K562 (cell line): ENCODE data around the gene LAMB1. TPM values are rescaled to one million over a fixed set of nuclear protein-coding genes. Genes with fewer than 3 reads are reported as not detected.

ENCODE experiments used
- ATAC-seq: fragments of 200-7000 bp; cut with Tn5 transposase; 3 replicates; pipeline ENCODE4 v1.9.1; 2020; ENCODE audit warnings: moderate library complexity
- BruUV-seq: library from RNA; stranded (reverse); fragments of 400-500 nt; replicated peaks from 2 replicates; lab custom pipeline; 2021; lab: Mats Ljungman, UMichigan
- CTCF ChIA-PET: fragments of 300-600 bp; formaldehyde crosslinking; extraction: SDS; loops from one replicate; lab custom pipeline; 2021; ENCODE audit warnings: low intra/inter-chr PET ratio; lab: Yijun Ruan, JAX
- POLR2A ChIA-PET: fragments of 300-600, 350-650 bp; sonication (Branson Sonifier 250); formaldehyde crosslinking; extraction: SDS; loops from one replicate; lab custom pipeline; 2021; ENCODE audit warnings: antibody characterized with exemption, inconsistent platforms; lab: Yijun Ruan, JAX
- DNase-seq, 4 experiments: peaks; one replicate each; pipeline versions ENCODE4 v3.0.0 to v3.0.0-alpha.2; 2011 to 2018; ENCODE audit warnings: low spot score in 3 of 4, mixed read lengths in 3 of 4; ENCODE audit errors: extremely low read depth in 1 of 4
- FAIRE-seq: peaks from 2 replicates; lab custom pipeline; 2011; peaks lifted over from hg19 to GRCh38; lab: Jason Lieb, UNC
- H2AFZ ChIP-seq: 2 replicates; pipeline ENCODE4 v1.6.0; 2011; ENCODE audit warnings: low read depth, low read length, control low read depth, inconsistent platforms
- H3K27ac ChIP-seq: fragments of 200-600 bp; 3 replicates; pipeline ENCODE4 v1.8.0; 2011; ENCODE audit warnings: low read depth, mild to moderate bottlenecking, control low read depth, inconsistent platforms, low read length, moderate library complexity, mixed read lengths; ENCODE audit errors: extremely low read depth
- H3K27me3 ChIP-seq, 2 experiments: fragments of 300-600 bp in 1 of 2; 2 replicates in 1 of 2; 3 replicates in 1 of 2; pipeline versions ENCODE4 v1.6.0 to v1.8.0; 2011; ENCODE audit warnings: inconsistent platforms in 2 of 2, low read length in 2 of 2, mild to moderate bottlenecking in 1 of 2, mixed read lengths in 1 of 2, moderate library complexity in 1 of 2; ENCODE audit not compliant: control insufficient read depth in 2 of 2, insufficient read depth in 2 of 2
- H3K36me3 ChIP-seq: fragments of 300-600 bp; 3 replicates; pipeline ENCODE4 v1.8.0; 2011; ENCODE audit warnings: mild to moderate bottlenecking, low read length, inconsistent platforms; ENCODE audit not compliant: control insufficient read depth, insufficient read depth
- H3K4me1 ChIP-seq, 2 experiments: fragments of 200-600 bp in 1 of 2; replicated peaks in 1 of 2; 2 replicates in 1 of 2; 3 replicates in 1 of 2; pipeline versions ENCODE4 v1.5.1 to v1.8.0; 2011; ENCODE audit warnings: inconsistent platforms in 2 of 2, low read length in 2 of 2, mild to moderate bottlenecking in 1 of 2, mixed read lengths in 1 of 2, moderate library complexity in 1 of 2; ENCODE audit not compliant: control insufficient read depth in 2 of 2, insufficient read depth in 2 of 2
- H3K4me2 ChIP-seq: 2 replicates; pipeline ENCODE4 v1.6.1; 2011; ENCODE audit warnings: low read length, control low read depth, inconsistent platforms, mixed read lengths; ENCODE audit not compliant: insufficient read depth
- H3K4me3 ChIP-seq: fragments of 200-600 bp; sonication (generic), shearing (Covaris generic); 2 replicates; pipeline ENCODE4 v1.5.1; 2016; ENCODE audit warnings: control low read depth, inconsistent platforms
- H3K79me2 ChIP-seq: fragments of 200-600 bp; 3 replicates; pipeline ENCODE4 v1.8.0; 2011; ENCODE audit warnings: low read length, inconsistent platforms; ENCODE audit not compliant: control insufficient read depth, insufficient read depth
- H3K9ac ChIP-seq, 2 experiments: 2 replicates each; pipeline versions ENCODE4 v1.6.0 to v1.6.1; 2011; ENCODE audit warnings: low read depth in 2 of 2, low read length in 2 of 2, control low read depth in 1 of 2, inconsistent platforms in 1 of 2, mild to moderate bottlenecking in 1 of 2, mixed read lengths in 1 of 2; ENCODE audit not compliant: insufficient read depth in 1 of 2
- H3K9me1 ChIP-seq: one replicate; pipeline ENCODE4 v1.6.0; 2011; ENCODE audit warnings: inconsistent platforms, mild to moderate bottlenecking, low read length, moderate library complexity; ENCODE audit not compliant: control insufficient read depth, insufficient read depth
- H3K9me3 ChIP-seq: replicated peaks from 2 replicates; pipeline ENCODE4 v1.5.1; 2011; ENCODE audit warnings: low read depth, low read length, inconsistent platforms; ENCODE audit not compliant: control insufficient read depth, insufficient read depth
- H4K20me1 ChIP-seq: replicated peaks from 2 replicates; pipeline ENCODE4 v1.6.1; 2011; ENCODE audit warnings: low read length, inconsistent platforms, mixed read lengths; ENCODE audit not compliant: control insufficient read depth, insufficient read depth
- ADNP ChIP-seq: fragments of 200-800 bp; sonication (Bioruptor generic); IDR thresholded peaks from 2 replicates; pipeline ENCODE4 v1.6.1; 2016; ENCODE audit warnings: missing genetic modification characterization, missing compliant biosample characterization
- ATF6 ChIP-seq: sonication (generic); formaldehyde crosslinking; IDR thresholded peaks from 2 replicates; pipeline ENCODE4 v1.4.0; 2020; ENCODE audit warnings: mild to moderate bottlenecking, missing genetic modification reagents
- DNMT1 ChIP-seq: fragments of 450-650 bp; IDR thresholded peaks from 2 replicates; pipeline ENCODE4 v1.6.1; 2016; ENCODE audit warnings: antibody characterized with exemption, mild to moderate bottlenecking
- DPF2 ChIP-seq: fragments of 450-650 bp; IDR thresholded peaks from 2 replicates; pipeline ENCODE4 v1.6.1; 2016
- ETV5 ChIP-seq: sonication (generic); formaldehyde crosslinking; IDR thresholded peaks from 2 replicates; pipeline ENCODE4 v1.4.0; 2020; ENCODE audit warnings: low read depth, mild to moderate bottlenecking, missing genetic modification reagents
- GATA2 ChIP-seq: sonication (generic); formaldehyde crosslinking; IDR thresholded peaks from 2 replicates; pipeline ENCODE4 v1.4.0; 2020; ENCODE audit warnings: mild to moderate bottlenecking, missing genetic modification reagents
- HNRNPUL1 ChIP-seq: fragments of 200-400 bp; formaldehyde crosslinking; IDR thresholded peaks from 2 replicates; pipeline ENCODE4 v1.6.1; 2017; ENCODE audit warnings: low read length
- NCOA1 ChIP-seq: fragments of 450-650 bp; IDR thresholded peaks from 2 replicates; pipeline ENCODE4 v1.6.1; 2016; ENCODE audit warnings: low read depth
- NFIC ChIP-seq: fragments of 450-650 bp; IDR thresholded peaks from 2 replicates; pipeline ENCODE4 v1.6.1; 2017; ENCODE audit warnings: mild to moderate bottlenecking, inconsistent platforms
- RAD21 ChIP-seq, 2 experiments: fragments of 250-450 bp in 1 of 2; fragments of 450-650 bp in 1 of 2; sonication (Bioruptor Pico) in 1 of 2; formaldehyde crosslinking in 1 of 2; IDR thresholded peaks in 1 of 2; conservative IDR thresholded peaks in 1 of 2; 2 replicates each; pipeline versions ENCODE4 v1.4.0 to v1.8.0; 2020 to 2022; ENCODE audit warnings: mild to moderate bottlenecking in 2 of 2, moderate library complexity in 1 of 2
- RBM17 ChIP-seq: fragments of 200-400 bp; formaldehyde crosslinking; IDR thresholded peaks from 2 replicates; pipeline ENCODE4 v1.6.1; 2017; ENCODE audit warnings: low read depth, mild to moderate bottlenecking, low read length, borderline replicate concordance
- RCOR1 ChIP-seq, 2 experiments: IDR thresholded peaks; 2 replicates each; pipeline ENCODE4 v1.6.1; 2012; ENCODE audit warnings: low read depth in 2 of 2, low read length in 2 of 2, borderline replicate concordance in 1 of 2, improper control_type of control experiment in 1 of 2
- SMC3 ChIP-seq: conservative IDR thresholded peaks from 2 replicates; pipeline ENCODE4 v1.6.1; 2011; ENCODE audit warnings: low read depth, low read length, improper control_type of control experiment; ENCODE audit not compliant: insufficient read depth
- SP1 ChIP-seq: sonication (generic); formaldehyde crosslinking; IDR thresholded peaks from 2 replicates; pipeline ENCODE4 v1.8.1; 2022; ENCODE audit warnings: mild to moderate bottlenecking, missing genetic modification reagents
- STAT5B ChIP-seq: fragments of 250-450 bp; sonication (Bioruptor Pico); IDR thresholded peaks from 2 replicates; pipeline ENCODE4 v1.8.0; 2021; ENCODE audit warnings: mild to moderate bottlenecking, inconsistent platforms
- ZNF592 ChIP-seq: fragments of 450-650 bp; IDR thresholded peaks from 2 replicates; pipeline ENCODE4 v1.6.1; 2017; ENCODE audit warnings: antibody characterized with exemption, mild to moderate bottlenecking
- ZNF79 ChIP-seq: fragments of 250-450 bp; sonication (Bioruptor Pico); IDR thresholded peaks from 2 replicates; pipeline ENCODE4 v1.4.0; 2020; ENCODE audit warnings: low read depth, mild to moderate bottlenecking, moderate library complexity
- WGBS: fragments of 100-300 bp; shearing (Covaris generic); methylation state at CpG from one replicate; pipeline ENCODE4 v1.1.6; 2016; ENCODE audit warnings: low coverage, mixed read lengths; ENCODE audit not compliant: insufficient coverage; ENCODE audit errors: missing lambda C conversion rate; 5-methylcytosine and 5-hydroxymethylcytosine counted together
- in situ Hi-C: fragments of 300-500 bp; cut with MboI; formaldehyde crosslinking; loops from 4 replicates; pipeline ENCODE4 v1.15.0; 2018; ENCODE audit warnings: inconsistent platforms, mixed read lengths
- intact Hi-C: fragments of 100-400 bp; cut with micrococcal nuclease; formaldehyde crosslinking; loops from 2 replicates; pipeline ENCODE4 v1.14.2; 2022
- polyA plus RNA-seq, 8 experiments: library from polyadenylated mRNA; depleted of rRNA in 4 of 8; stranded (reverse) in 5 of 8; unstranded in 3 of 8; fragments of >200 nt; fragmentation: Nextera tagmentation in 2 of 8; fragmentation: Illumina TruSeq in 1 of 8; extraction: Ambion mirVana in 2 of 8; extraction: Trizol in 1 of 8; gene quantifications; 2 replicates each; pipeline versions ENCODE4 v1.2.1 to v1.2.3, GENCODE V29; 2011 to 2014; ENCODE audit warnings: inconsistent platforms in 1 of 8, missing spikeins in 1 of 8
- total RNA-seq, 7 experiments: library from RNA; depleted of rRNA in 6 of 7; stranded (reverse); fragments of >200 nt in 6 of 7; fragmentation: Illumina TruSeq in 2 of 7; extraction: Trizol in 2 of 7; gene quantifications; 2 replicates each; pipeline versions ENCODE4 v1.2.1 to v1.2.3, GENCODE V29; 2011 to 2021; ENCODE audit warnings: low replicate concordance in 1 of 7

LAMB1 gene
- total and polyA plus RNA-seq, 9 of the 15 experiments (the other 6 are each of a cell fraction or from before 2014, with no cell fraction given): 6.0 to 17.7 (median 12.3) TPM

- TF ChIP-seq SP1 (CRISPR knock-in tag): no peak
- TF ChIP-seq ETV5 (CRISPR knock-in tag): no peak
- TF ChIP-seq STAT5B (CRISPR knock-in tag): no peak
- TF ChIP-seq RBM17: no peak
- no peak for TF ChIP-seq RCOR1 (IDR thresholded peaks at IDR 0.05; ENCODE audit: borderline replicate concordance in 1 of 2, low read depth in 2 of 2, low read length in 2 of 2)
- no peak for TF ChIP-seq ZNF79
- TF ChIP-seq ATF6 (CRISPR knock-in tag): no peak
- TF ChIP-seq ZNF592: no peak
- TF ChIP-seq RAD21 (CRISPR knock-in tag; conservative IDR thresholded peaks at IDR 0.05 in 1 of 2, IDR thresholded peaks at IDR 0.05 in 1 of 2): no peak
- no peak for TF ChIP-seq ADNP (tag)
- no peak for TF ChIP-seq SMC3
- TF ChIP-seq DPF2: no peak
- no peak for TF ChIP-seq GATA2 (CRISPR knock-in tag)
- TF ChIP-seq NFIC: no peak
- no peak for TF ChIP-seq DNMT1
- TF ChIP-seq HNRNPUL1: no peak
- no peak for TF ChIP-seq NCOA1
- TF ChIP-seq, all 486 proteins: peak for 0
- Histone ChIP-seq H3K4me1 (peaks cover 0 to 3% of the 10 kb centered on the region in 2 experiments; a peak in 1 of 5 replicates), H2AFZ (no peak overlapping the region), H3K27ac (no peak overlapping the region), H4K20me1 (0 out of 2 replicates have a peak, but pooled peaks cover 2% of the 10 kb centered on the region), H3K36me3 (peaks cover 12% of the 10 kb centered on the region; the same call in 2 of the 3 replicates), H3K9me1 (no peaks in the 10 kb centered on the region), H3K9me3 (no peaks in the 10 kb centered on the region), H3K79me2 (no peaks in the 10 kb centered on the region), H3K27me3 (no peaks in the 10 kb centered on the region), H3K9ac (no peak overlapping the region), H3K4me3 (no peak overlapping the region), H3K4me2 (no peak overlapping the region)
- no peak for FAIRE-seq
- in situ Hi-C loops: no loop called here
- intact Hi-C loops: no loop called here
- ChIA-PET POLR2A (no interaction called here), CTCF (no interaction called here)
- DNase-seq: no peak
- 64% methylated on average over 2 of the region's 2 CpGs for WGBS
- BruUV-seq: no TSS peak
- ATAC-seq: peak; percentile 60
Observed at GRCh38 chr7:107953924-107954303, 49.0 kb downstream of the LAMB1 start.
